KOPT-K1 (cell line): ENCODE results near the gene SOD1.
"Not testable (repeated sequence)": the region's sequence is repeated elsewhere in the genome, so short reads cannot be mapped to it uniquely, and the experiment has no call there.

Source experiments
- H3K27ac ChIP-seq: fragments of 200-600 bp; sonication (generic); 2 replicates; pipeline ENCODE4 v1.5.1; 2016; ENCODE audit warnings: antibody characterized with exemption, mild to moderate bottlenecking, low read depth, low read length; ENCODE audit not compliant: poor library complexity, severe bottlenecking
- H3K36me3 ChIP-seq: fragments of 200-600 bp; sonication (generic); 2 replicates; pipeline ENCODE4 v1.5.1; 2017; ENCODE audit warnings: antibody characterized with exemption, mild to moderate bottlenecking, low read length, moderate library complexity; ENCODE audit not compliant: insufficient read depth
- H3K9me3 ChIP-seq: fragments of 200-600 bp; sonication (generic); 2 replicates; pipeline ENCODE4 v1.5.1; 2017; ENCODE audit warnings: antibody characterized with exemption, low read length, mild to moderate bottlenecking; ENCODE audit not compliant: insufficient read depth, poor library complexity, severe bottlenecking

SOD1 gene

GRCh38 chr21:31641416-31641922, 18.0 kb upstream of the SOD1 start:
- Histone ChIP-seq H3K27ac (no peak overlapping the region), H3K9me3 (no peaks in the 10 kb centered on the region), H3K36me3 (no peaks in the 10 kb centered on the region)

GRCh38 chr21:31644643-31645042, 14.8 kb upstream of the SOD1 start:
- peaks cover 1% of the 10 kb centered on the region for H3K9me3 ChIP-seq
- no peak overlapping the region for H3K27ac ChIP-seq
- H3K36me3 ChIP-seq: no peaks in the 10 kb centered on the region

- Histone ChIP-seq H3K9me3 (peaks cover 5% of the 10 kb centered on the region), H3K27ac (no peak overlapping the region), H3K36me3 (no peaks in the 10 kb centered on the region)
Measured at GRCh38 chr21:31647650-31648049, 11.8 kb upstream of the SOD1 start.

GRCh38 chr21:31650930-31651329, 8.6 kb upstream of the SOD1 start:
- Histone ChIP-seq H3K27ac (no peak overlapping the region), H3K36me3 (no peaks in the 10 kb centered on the region), H3K9me3 (peaks cover 11% of the 10 kb centered on the region)

- H3K9me3 ChIP-seq: peaks cover 11% of the 10 kb centered on the region
- H3K27ac ChIP-seq, H3K36me3 ChIP-seq: not testable (repeated sequence)
Measured at GRCh38 chr21:31651491-31651890, 8.0 kb upstream of the SOD1 start.

- no peaks in the 10 kb centered on the region for H3K36me3 ChIP-seq
- no peak overlapping the region for H3K27ac ChIP-seq
Measured at GRCh38 chr21:31654340-31654739, 5.2 kb upstream of the SOD1 start.

GRCh38 chr21:31654821-31655580, 4.5 kb upstream of the SOD1 start:
- H3K9me3 ChIP-seq, H3K36me3 ChIP-seq: not testable (repeated sequence)
- peak overlapping the region; percentile 52 for H3K27ac ChIP-seq

More at GRCh38 chr21:31654340-31654739, 5.2 kb upstream of the SOD1 start:
- peaks cover 11% of the 10 kb centered on the region for H3K9me3 ChIP-seq

GRCh38 chr21:31656199-31657095, 3.0 kb upstream of the SOD1 start:
- Histone ChIP-seq H3K27ac (no peak overlapping the region), H3K36me3 (peaks cover 2% of the 10 kb centered on the region), H3K9me3 (peaks cover 6% of the 10 kb centered on the region)

- Histone ChIP-seq H3K27ac (no peak overlapping the region), H3K9me3 (peaks cover 6% of the 10 kb centered on the region), H3K36me3 (peaks cover 18% of the 10 kb centered on the region)
Measured at GRCh38 chr21:31658053-31658452, 1.4 kb upstream of the SOD1 start.

- H3K36me3 ChIP-seq: peaks cover 30% of the 10 kb centered on the region
- H3K27ac ChIP-seq: peak overlapping the region; percentile 84
- peaks cover 4% of the 10 kb centered on the region for H3K9me3 ChIP-seq
Measured at GRCh38 chr21:31659286-31659535, 282 bp upstream of the SOD1 start.

- peaks cover 37% of the 10 kb centered on the region for H3K36me3 ChIP-seq
- peak overlapping the region; percentile 84 for H3K27ac ChIP-seq
- no peaks in the 10 kb centered on the region for H3K9me3 ChIP-seq
Measured at GRCh38 chr21:31660259-31660565, 719 bp downstream of the SOD1 start.

GRCh38 chr21:31660591-31660990, 1.1 kb downstream of the SOD1 start:
- Histone ChIP-seq H3K9me3 (no peaks in the 10 kb centered on the region), H3K27ac (peak overlapping the region; percentile 84), H3K36me3 (peaks cover 41% of the 10 kb centered on the region)

GRCh38 chr21:31663584-31664249, 4.2 kb downstream of the SOD1 start:
- Histone ChIP-seq H3K27ac (no peak overlapping the region), H3K36me3 (peaks cover 72% of the 10 kb centered on the region), H3K9me3 (no peaks in the 10 kb centered on the region)

- Histone ChIP-seq H3K27ac (no peak overlapping the region), H3K9me3 (no peaks in the 10 kb centered on the region), H3K36me3 (peaks cover 89% of the 10 kb centered on the region)
Measured at GRCh38 chr21:31665397-31665796, 5.9 kb downstream of the SOD1 start.

GRCh38 chr21:31665869-31666268, 6.4 kb downstream of the SOD1 start:
- H3K36me3 ChIP-seq: peaks cover 93% of the 10 kb centered on the region
- H3K27ac ChIP-seq, H3K9me3 ChIP-seq: not testable (repeated sequence)
